Measurements from ENCODE around the gene ADAM19. TPM values are rescaled to one million over a fixed set of nuclear protein-coding genes. Genes with fewer than 3 reads are reported as not detected.

Gene ADAM19
- total RNA-seq, 2 donors from 2014 or later: 1.3 to 1.6 TPM

GRCh38 chr5:157457391-157457790 lies 118.2 kb downstream of the ADAM19 start:
- Histone ChIP-seq H3K36me3 (replicated peaks in 1 of 2; ENCODE audit: insufficient read depth in 1 of 2, low read depth in 2 of 2) (no peaks in the 10 kb centered on the region), H3K27ac (no peak overlapping the region), H3K4me1 (peaks cover 8% of the 10 kb centered on the region), H3K27me3 (no peaks in the 10 kb centered on the region), H3K4me3 (no peak overlapping the region), H3K9me3 (no peaks in the 10 kb centered on the region)
- TF ChIP-seq POLR2A (IDR thresholded peaks at IDR 0.05): no peak
- TF ChIP-seq CTCF (IDR thresholded peaks at IDR 0.05): no peak
- DNase-seq: no peak
- intact Hi-C loops (cut with DNase I): no loop called here
- ATAC-seq: no peak
- WGBS, 2 donors: 71 to 79% methylated on average over 5 of the region's 5 CpGs

GRCh38 chr5:157456301-157456700 lies 119.3 kb downstream of the ADAM19 start:
- H3K9me3 ChIP-seq: no peaks in the 10 kb centered on the region
- DNase-seq: no peak
- intact Hi-C loops (cut with DNase I): no loop called here
- H3K27me3 ChIP-seq: no peaks in the 10 kb centered on the region
- no peak for TF ChIP-seq CTCF (IDR thresholded peaks at IDR 0.05)
- no peak for TF ChIP-seq POLR2A (IDR thresholded peaks at IDR 0.05)
- H3K36me3 ChIP-seq (replicated peaks in 1 of 2; ENCODE audit: insufficient read depth in 1 of 2, low read depth in 2 of 2): no peaks in the 10 kb centered on the region
- no peak overlapping the region for H3K4me3 ChIP-seq
- H3K4me1 ChIP-seq: peaks cover 8% of the 10 kb centered on the region
- H3K27ac ChIP-seq: no peak overlapping the region
- 79 to 92% methylated on average over 5 of the region's 5 CpGs for WGBS, 2 donors
- no peak for ATAC-seq

- 59 to 71% methylated on average over 7 of the region's 7 CpGs for WGBS, 2 donors
- TF ChIP-seq POLR2A (IDR thresholded peaks at IDR 0.05): no peak
- TF ChIP-seq CTCF (IDR thresholded peaks at IDR 0.05): no peak
- no peaks in the 10 kb centered on the region for H3K9me3 ChIP-seq
- no peak overlapping the region for H3K27ac ChIP-seq
- no peak for DNase-seq
- ATAC-seq: no peak
- no peaks in the 10 kb centered on the region for H3K36me3 ChIP-seq (replicated peaks in 1 of 2; ENCODE audit: insufficient read depth in 1 of 2, low read depth in 2 of 2)
- H3K4me1 ChIP-seq: peaks cover 4% of the 10 kb centered on the region
- no peak overlapping the region for H3K4me3 ChIP-seq
- intact Hi-C loops (cut with DNase I): no loop called here
- H3K27me3 ChIP-seq: no peaks in the 10 kb centered on the region
These were observed 120.5 kb downstream of the ADAM19 start for GRCh38 chr5:157455057-157455456.

GRCh38 chr5:157454273-157454672 lies 121.3 kb downstream of the ADAM19 start:
- Histone ChIP-seq H3K9me3 (no peaks in the 10 kb centered on the region), H3K27me3 (no peaks in the 10 kb centered on the region), H3K4me1 (peaks cover 3% of the 10 kb centered on the region), H3K36me3 (replicated peaks in 1 of 2; ENCODE audit: insufficient read depth in 1 of 2, low read depth in 2 of 2) (no peaks in the 10 kb centered on the region), H3K4me3 (no peak overlapping the region), H3K27ac (no peak overlapping the region)
- no peak for TF ChIP-seq CTCF (IDR thresholded peaks at IDR 0.05)
- no peak for TF ChIP-seq POLR2A (IDR thresholded peaks at IDR 0.05)
- no peak for ATAC-seq
- WGBS, 2 donors: 73 to 79% methylated on average over 7 of the region's 7 CpGs
- no peak for DNase-seq
- intact Hi-C loops (cut with DNase I): no loop called here

- intact Hi-C loops (cut with DNase I): no loop called here
- no peak for ATAC-seq
- no peak for TF ChIP-seq CTCF (IDR thresholded peaks at IDR 0.05)
- no peak for TF ChIP-seq POLR2A (IDR thresholded peaks at IDR 0.05)
- peaks cover 5% of the 10 kb centered on the region for H3K4me1 ChIP-seq
- H3K4me3 ChIP-seq: no peak overlapping the region
- H3K27me3 ChIP-seq: no peaks in the 10 kb centered on the region
- no peak overlapping the region for H3K27ac ChIP-seq
- no peaks in the 10 kb centered on the region for H3K36me3 ChIP-seq (replicated peaks in 1 of 2; ENCODE audit: insufficient read depth in 1 of 2, low read depth in 2 of 2)
- DNase-seq: no peak
- no peaks in the 10 kb centered on the region for H3K9me3 ChIP-seq
- WGBS, 2 donors: 89 to 91% methylated on average over 3 of the region's 3 CpGs
These were observed 123.8 kb downstream of the ADAM19 start for GRCh38 chr5:157451806-157452205.

Measured in body of pancreas (tissue), 4 donors.